Measurements from ENCODE around the gene SIN3B.

GRCh38 chr19:16912780-16913179, 83.6 kb downstream of the SIN3B start:
- TF ChIP-seq CTCF (IDR thresholded peaks at IDR 0.05) (no peak), EZH2 (IDR thresholded peaks at IDR 0.05; ENCODE audit: borderline replicate concordance, insufficient read depth, low read depth, low read length, poor library complexity, severe bottlenecking) (no peak)

Measured in B cell (primary cell).